ENCODE measurements around the gene VRTN. TPM values are rescaled to one million over a fixed set of nuclear protein-coding genes. Genes with fewer than 3 reads are reported as not detected.
A peak's percentile ranks its signal among the peaks of the same experiment; 100 is the strongest.

VRTN gene
- total and polyA plus RNA-seq, 2 of the 13 experiments (the other 11 are each of a cell fraction or from before 2014, with no cell fraction given): not detected

DNA sequence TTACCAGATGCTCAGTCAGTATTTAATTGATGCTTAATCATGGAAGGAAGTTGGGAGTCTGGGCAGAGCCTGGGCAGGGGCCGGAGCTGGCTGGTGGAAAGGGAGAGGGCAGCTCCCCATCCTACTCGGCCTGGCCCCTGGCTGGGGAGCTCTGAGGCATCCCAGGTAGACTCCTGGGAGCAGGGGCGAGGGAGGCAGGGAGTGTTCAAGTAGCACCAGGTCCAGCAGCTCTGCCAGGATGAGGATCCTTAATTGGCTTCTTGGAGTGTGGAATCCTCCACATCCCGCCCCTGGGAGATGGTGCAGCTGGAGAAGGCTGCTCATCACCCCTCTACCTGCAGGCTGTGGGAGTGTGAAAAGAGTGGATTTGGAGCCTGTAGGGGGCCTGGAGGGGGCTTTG is 46.8 kb downstream of the VRTN start (continued):
- TF ChIP-seq, protein P1, sequence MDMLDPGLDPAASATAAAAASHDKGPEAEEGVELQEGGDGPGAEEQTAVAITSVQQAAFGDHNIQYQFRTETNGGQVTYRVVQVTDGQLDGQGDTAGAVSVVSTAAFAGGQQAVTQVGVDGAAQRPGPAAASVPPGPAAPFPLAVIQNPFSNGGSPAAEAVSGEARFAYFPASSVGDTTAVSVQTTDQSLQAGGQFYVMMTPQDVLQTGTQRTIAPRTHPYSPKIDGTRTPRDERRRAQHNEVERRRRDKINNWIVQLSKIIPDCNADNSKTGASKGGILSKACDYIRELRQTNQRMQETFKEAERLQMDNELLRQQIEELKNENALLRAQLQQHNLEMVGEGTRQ (IDR thresholded peaks at IDR 0.05; ENCODE audit: low read depth, low read length): no peak
- TF ChIP-seq, protein P1 (CRISPR knock-in tag; IDR thresholded peaks at IDR 0.05; ENCODE audit: borderline replicate concordance): no peak
- TF ChIP-seq ZNF569 (CRISPR knock-in tag; IDR thresholded peaks at IDR 0.05; ENCODE audit: borderline replicate concordance) (no peak), FOSL1 (CRISPR knock-in tag; IDR thresholded peaks at IDR 0.05; ENCODE audit: borderline replicate concordance) (no peak)
- TF ChIP-seq, protein P2, sequence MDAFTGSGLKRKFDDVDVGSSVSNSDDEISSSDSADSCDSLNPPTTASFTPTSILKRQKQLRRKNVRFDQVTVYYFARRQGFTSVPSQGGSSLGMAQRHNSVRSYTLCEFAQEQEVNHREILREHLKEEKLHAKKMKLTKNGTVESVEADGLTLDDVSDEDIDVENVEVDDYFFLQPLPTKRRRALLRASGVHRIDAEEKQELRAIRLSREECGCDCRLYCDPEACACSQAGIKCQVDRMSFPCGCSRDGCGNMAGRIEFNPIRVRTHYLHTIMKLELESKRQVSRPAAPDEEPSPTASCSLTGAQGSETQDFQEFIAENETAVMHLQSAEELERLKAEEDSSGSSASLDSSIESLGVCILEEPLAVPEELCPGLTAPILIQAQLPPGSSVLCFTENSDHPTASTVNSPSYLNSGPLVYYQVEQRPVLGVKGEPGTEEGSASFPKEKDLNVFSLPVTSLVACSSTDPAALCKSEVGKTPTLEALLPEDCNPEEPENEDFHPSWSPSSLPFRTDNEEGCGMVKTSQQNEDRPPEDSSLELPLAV (CRISPR knock-in tag; conservative IDR thresholded peaks at IDR 0.05; ENCODE audit: low read depth): no peak

- in situ Hi-C loops (cut with HindIII; ENCODE audit: extremely low pct_ligation_motif_present, low pct_unique_long_range_greater_than_20kb): no loop called here
- FAIRE-seq (no peak), ATAC-seq (peak; percentile 63), DNase-seq (ENCODE audit: low spot score) (no peak)
- CTCF ChIA-PET (ENCODE audit: low intra/inter-chr PET ratio, low total read pairs): no interaction called here
- Histone ChIP-seq H3K9me3 (ENCODE audit: low read length) (no peaks in the 10 kb centered on the region), H3K27ac (ENCODE audit: extremely low read length, insufficient read depth, low read length) (no peak overlapping the region), H2AFZ (ENCODE audit: low read length) (no peak overlapping the region), H3K4me2 (ENCODE audit: low read depth, low read length) (no peak overlapping the region), H3K36me3 (replicated peaks in 1 of 2; ENCODE audit: control insufficient read depth in 1 of 2, insufficient read depth in 2 of 2, low read length in 2 of 2) (no peaks in the 10 kb centered on the region), H3K79me2 (ENCODE audit: insufficient read depth, low read length) (no peaks in the 10 kb centered on the region), H4K20me1 (ENCODE audit: insufficient read depth, low read length) (no peaks in the 10 kb centered on the region), H3K4me1 (ENCODE audit: insufficient read depth, low read length) (no peaks in the 10 kb centered on the region), H3K9ac (ENCODE audit: insufficient read depth, low read depth, low read length) (no peak overlapping the region), H3K4me3 (replicated peaks in 1 of 3; ENCODE audit: insufficient read depth in 1 of 3, low read depth in 2 of 3, low read length in 3 of 3) (no peak overlapping the region), H3K27me3 (ENCODE audit: control insufficient read depth in 1 of 2, insufficient read depth in 2 of 2, low read length in 2 of 2) (peaks cover 9 to 56% of the 10 kb centered on the region in 2 experiments)
- POLR2A ChIA-PET: no interaction called here
- WGBS (ENCODE audit: low lambda C conversion rate): 9% methylated on average over 13 of the region's 13 CpGs
- BruUV-seq (replicated peaks): no TSS peak
- no peak for TF ChIP-seq IRX3 (CRISPR knock-in tag; IDR thresholded peaks at IDR 0.05; ENCODE audit: borderline replicate concordance, low read depth)
- no peak for TF ChIP-seq JDP2 (CRISPR knock-in tag; IDR thresholded peaks at IDR 0.05; ENCODE audit: borderline replicate concordance)
- no peak for TF ChIP-seq ZFP36L2 (CRISPR knock-in tag; IDR thresholded peaks at IDR 0.05)
- TF ChIP-seq, protein P3, sequence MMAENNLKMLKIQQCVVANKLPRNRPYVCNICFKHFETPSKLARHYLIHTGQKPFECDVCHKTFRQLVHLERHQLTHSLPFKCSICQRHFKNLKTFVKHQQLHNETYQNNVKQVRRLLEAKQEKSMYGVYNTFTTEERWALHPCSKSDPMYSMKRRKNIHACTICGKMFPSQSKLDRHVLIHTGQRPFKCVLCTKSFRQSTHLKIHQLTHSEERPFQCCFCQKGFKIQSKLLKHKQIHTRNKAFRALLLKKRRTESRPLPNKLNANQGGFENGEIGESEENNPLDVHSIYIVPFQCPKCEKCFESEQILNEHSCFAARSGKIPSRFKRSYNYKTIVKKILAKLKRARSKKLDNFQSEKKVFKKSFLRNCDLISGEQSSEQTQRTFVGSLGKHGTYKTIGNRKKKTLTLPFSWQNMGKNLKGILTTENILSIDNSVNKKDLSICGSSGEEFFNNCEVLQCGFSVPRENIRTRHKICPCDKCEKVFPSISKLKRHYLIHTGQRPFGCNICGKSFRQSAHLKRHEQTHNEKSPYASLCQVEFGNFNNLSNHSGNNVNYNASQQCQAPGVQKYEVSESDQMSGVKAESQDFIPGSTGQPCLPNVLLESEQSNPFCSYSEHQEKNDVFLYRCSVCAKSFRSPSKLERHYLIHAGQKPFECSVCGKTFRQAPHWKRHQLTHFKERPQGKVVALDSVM (CRISPR knock-in tag; IDR thresholded peaks at IDR 0.05): no peak
- no peak for TF ChIP-seq SMAD9 (CRISPR knock-in tag; IDR thresholded peaks at IDR 0.05)
- no peak for TF ChIP-seq TBX3 (IDR thresholded peaks at IDR 0.05; ENCODE audit: borderline replicate concordance)
- no peak for TF ChIP-seq ZNF44 (CRISPR knock-in tag; IDR thresholded peaks at IDR 0.05)
- no peak for TF ChIP-seq ZNF883 (CRISPR knock-in tag; IDR thresholded peaks at IDR 0.05; ENCODE audit: not compliant biosample characterization)
- TF ChIP-seq, protein P4, sequence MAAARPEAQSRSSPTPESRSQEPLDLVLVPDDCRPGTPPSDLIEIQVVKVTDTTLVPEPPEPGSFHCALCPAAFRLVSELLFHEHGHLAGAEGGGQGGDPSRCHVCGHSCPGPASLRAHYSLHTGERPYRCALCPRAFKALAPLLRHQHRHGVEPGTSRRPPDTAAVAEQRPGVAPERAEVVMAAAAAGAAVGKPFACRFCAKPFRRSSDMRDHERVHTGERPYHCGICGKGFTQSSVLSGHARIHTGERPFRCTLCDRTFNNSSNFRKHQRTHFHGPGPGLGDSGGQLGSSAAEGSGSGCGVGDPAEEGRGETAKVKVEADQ (CRISPR knock-in tag; IDR thresholded peaks at IDR 0.05; ENCODE audit: borderline replicate concordance): no peak
- intact Hi-C loops (cut with micrococcal nuclease; ENCODE audit: unreplicated experiment): no loop called here
Observed at GRCh38 chr14:74400031-74400685, 51.9 kb downstream of the VRTN start.

Data from HepG2 (cell line).